IgD-negative memory B cell (primary cell): ENCODE measurements around the gene SGCD. TPM values are rescaled to one million over a fixed set of nuclear protein-coding genes. Genes with fewer than 3 reads are reported as not detected.

ENCODE experiments used
- H3K27ac Mint-ChIP-seq, 3 donors: one replicate each; pipeline ENCODE4 v1.8.0; 2020 to 2022; ENCODE audit warnings: mild to moderate bottlenecking in 3 of 3, mixed read lengths in 3 of 3, moderate library complexity in 1 of 3
- H3K27me3 Mint-ChIP-seq: one replicate; pipeline ENCODE4 v1.8.0; 2021; ENCODE audit warnings: mixed read lengths
- H3K36me3 Mint-ChIP-seq: one replicate; pipeline ENCODE4 v1.8.0; 2020; ENCODE audit warnings: mild to moderate bottlenecking, mixed read lengths
- H3K4me1 Mint-ChIP-seq, 3 donors: one replicate each; pipeline ENCODE4 v1.8.0; 2020 to 2022; ENCODE audit warnings: mixed read lengths in 3 of 3, mild to moderate bottlenecking in 1 of 3
- H3K4me3 Mint-ChIP-seq, 4 donors: one replicate each; pipeline ENCODE4 v1.8.0; 2020 to 2022; ENCODE audit warnings: mild to moderate bottlenecking in 4 of 4, mixed read lengths in 4 of 4, moderate library complexity in 3 of 4
- H3K9me3 Mint-ChIP-seq, 3 donors: one replicate each; pipeline ENCODE4 v1.8.0; 2020 to 2021; ENCODE audit warnings: mixed read lengths in 3 of 3, mild to moderate bottlenecking in 1 of 3
- polyA plus RNA-seq: library from polyadenylated mRNA; unstranded; fragments of 300-500 nt; fragmentation: Illumina TruSeq; gene quantifications from one replicate; pipeline ENCODE4 v1.2.3, GENCODE V29; 2021

Gene SGCD
- polyA plus RNA-seq, 1 donor from 2014 or later = not detected

GRCh38 chr5:156778752-156779151 is 451.8 kb downstream of the SGCD start:
- H3K9me3 Mint-ChIP-seq = peaks cover 0 to 2% (median 0%) of the 10 kb centered on the region in 3 donors
- H3K36me3 Mint-ChIP-seq = no peaks in the 10 kb centered on the region
- H3K27me3 Mint-ChIP-seq = peaks cover 12% of the 10 kb centered on the region
- no peak overlapping the region for H3K4me3 Mint-ChIP-seq
- no peaks in the 10 kb centered on the region for H3K4me1 Mint-ChIP-seq
- H3K27ac Mint-ChIP-seq = no peak overlapping the region

- Mint-ChIP-seq H3K4me1 (no peaks in the 10 kb centered on the region), H3K36me3 (peaks cover 2% of the 10 kb centered on the region), H3K9me3 (peaks cover 0 to 5% (median 2%) of the 10 kb centered on the region in 3 donors), H3K4me3 (no peak overlapping the region), H3K27me3 (peaks cover 12% of the 10 kb centered on the region), H3K27ac (no peak overlapping the region)
Measured at GRCh38 chr5:156779436-156779835, 452.5 kb downstream of the SGCD start.

DNA sequence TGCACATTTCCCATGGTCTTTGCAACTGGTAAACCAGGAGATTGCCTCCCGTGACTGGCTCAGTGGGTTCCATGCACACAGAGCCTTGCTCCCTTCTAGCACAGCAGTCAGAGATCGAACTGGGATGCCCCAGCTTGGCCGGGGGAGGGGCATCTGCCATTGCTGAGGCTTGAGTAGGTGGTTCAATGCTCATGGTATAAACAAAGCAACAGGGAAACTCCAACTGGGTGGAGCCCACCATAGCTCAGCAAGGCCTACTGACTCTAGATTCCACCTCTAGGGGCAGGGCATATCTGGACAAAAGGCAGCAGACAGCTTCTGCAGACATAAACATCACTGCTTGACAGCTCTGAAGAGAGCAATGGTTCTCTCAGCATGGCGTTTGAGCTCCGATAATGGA is 456.1 kb downstream of the SGCD start:
- H3K9me3 Mint-ChIP-seq = peaks cover 0 to 12% (median 5%) of the 10 kb centered on the region in 3 donors
- no peak overlapping the region for H3K27ac Mint-ChIP-seq
- H3K36me3 Mint-ChIP-seq = peaks cover 5% of the 10 kb centered on the region
- no peak overlapping the region for H3K4me3 Mint-ChIP-seq
- H3K4me1 Mint-ChIP-seq = no peaks in the 10 kb centered on the region
- H3K27me3 Mint-ChIP-seq = peaks cover 10% of the 10 kb centered on the region

- Mint-ChIP-seq H3K9me3 (peaks cover 0 to 9% (median 0%) of the 10 kb centered on the region in 3 donors), H3K27ac (no peak overlapping the region), H3K4me3 (no peak overlapping the region), H3K4me1 (peaks cover 0 to 3% (median 0%) of the 10 kb centered on the region in 3 donors), H3K27me3 (peaks cover 2% of the 10 kb centered on the region), H3K36me3 (no peaks in the 10 kb centered on the region)
Measured at GRCh38 chr5:156794687-156795086, 467.7 kb downstream of the SGCD start.

DNA sequence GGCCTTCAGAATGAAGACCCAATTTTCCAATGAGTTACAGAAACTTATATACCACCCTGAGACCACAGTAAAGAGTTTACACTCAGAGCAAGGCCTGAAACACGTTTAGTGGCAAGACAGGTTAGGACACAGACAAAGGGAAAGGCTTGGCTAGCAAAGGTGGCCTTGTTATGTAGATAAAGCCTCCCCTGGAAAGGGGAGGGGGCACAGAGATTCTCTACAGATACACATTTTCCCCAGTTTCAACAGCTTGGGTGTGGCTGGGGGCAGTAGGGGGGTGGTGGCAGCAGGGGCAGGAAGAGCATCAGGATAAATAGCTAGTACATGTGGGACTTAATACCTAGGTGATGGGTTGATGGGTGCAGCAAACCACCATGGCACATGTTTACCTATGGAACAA is 471.2 kb downstream of the SGCD start:
- no peaks in the 10 kb centered on the region for H3K36me3 Mint-ChIP-seq
- H3K27ac Mint-ChIP-seq = no peak overlapping the region
- H3K4me3 Mint-ChIP-seq = no peak overlapping the region
- no peaks in the 10 kb centered on the region for H3K9me3 Mint-ChIP-seq
- peaks cover 2% of the 10 kb centered on the region for H3K27me3 Mint-ChIP-seq
- H3K4me1 Mint-ChIP-seq = peaks cover 0 to 3% (median 0%) of the 10 kb centered on the region in 3 donors

DNA sequence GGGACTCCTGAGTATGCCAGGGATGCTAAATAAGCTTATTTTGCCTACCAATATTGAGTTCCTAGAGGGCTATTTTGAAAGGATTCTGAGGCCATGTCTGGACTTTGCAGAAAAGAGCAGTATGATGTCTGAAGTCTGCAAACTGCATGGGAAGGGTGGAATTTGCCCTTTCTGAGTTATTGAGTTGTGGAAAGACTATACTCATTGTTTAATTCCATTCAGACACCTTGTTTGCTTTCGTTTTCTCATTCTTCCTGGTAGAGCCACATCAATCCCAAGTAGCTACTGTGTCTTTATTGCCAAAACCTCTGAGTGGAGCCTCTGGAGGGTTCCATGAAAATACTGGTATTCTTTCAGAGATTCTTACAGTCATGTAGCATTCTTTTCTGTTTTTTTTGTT is 472.2 kb downstream of the SGCD start:
- Mint-ChIP-seq H3K27me3 (peaks cover 2% of the 10 kb centered on the region), H3K4me1 (peaks cover 0 to 3% (median 0%) of the 10 kb centered on the region in 3 donors), H3K27ac (no peak overlapping the region), H3K4me3 (no peak overlapping the region), H3K36me3 (no peaks in the 10 kb centered on the region), H3K9me3 (no peaks in the 10 kb centered on the region)

GRCh38 chr5:156800929-156801328 is 474.0 kb downstream of the SGCD start:
- H3K27me3 Mint-ChIP-seq = no peaks in the 10 kb centered on the region
- no peak overlapping the region for H3K27ac Mint-ChIP-seq
- no peaks in the 10 kb centered on the region for H3K9me3 Mint-ChIP-seq
- no peaks in the 10 kb centered on the region for H3K4me1 Mint-ChIP-seq
- H3K4me3 Mint-ChIP-seq = no peak overlapping the region
- H3K36me3 Mint-ChIP-seq = no peaks in the 10 kb centered on the region

- H3K9me3 Mint-ChIP-seq = peaks cover 0 to 4% (median 1%) of the 10 kb centered on the region in 3 donors
- H3K27ac Mint-ChIP-seq = no peak overlapping the region
- H3K4me1 Mint-ChIP-seq = no peaks in the 10 kb centered on the region
- no peak overlapping the region for H3K4me3 Mint-ChIP-seq
- H3K36me3 Mint-ChIP-seq = no peaks in the 10 kb centered on the region
- no peaks in the 10 kb centered on the region for H3K27me3 Mint-ChIP-seq
Measured at GRCh38 chr5:156802501-156802900, 475.5 kb downstream of the SGCD start.

DNA sequence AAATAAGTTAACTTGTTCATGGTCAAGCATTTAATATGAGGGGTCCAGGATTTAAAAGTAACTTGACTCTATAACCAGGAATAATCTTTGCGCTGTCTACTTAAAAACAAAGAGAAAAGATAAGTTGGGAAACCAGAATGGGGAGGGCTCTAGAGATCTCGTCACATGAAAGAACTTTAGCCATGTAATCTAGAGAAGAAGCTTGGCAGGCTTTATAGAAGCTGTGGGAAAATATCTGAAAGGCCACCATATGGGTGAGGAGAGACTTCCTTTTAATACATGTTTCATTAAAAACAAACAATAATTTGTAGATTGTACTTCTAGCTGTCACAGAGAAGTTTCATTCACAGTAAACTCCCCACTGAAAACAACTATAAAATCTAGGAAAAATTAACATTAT is 476.4 kb downstream of the SGCD start:
- Mint-ChIP-seq H3K36me3 (no peaks in the 10 kb centered on the region), H3K27ac (no peak overlapping the region), H3K4me3 (no peak overlapping the region), H3K9me3 (peaks cover 0 to 5% (median 1%) of the 10 kb centered on the region in 3 donors), H3K27me3 (no peaks in the 10 kb centered on the region), H3K4me1 (no peaks in the 10 kb centered on the region)

GRCh38 chr5:156812959-156813358 is 486.0 kb downstream of the SGCD start:
- Mint-ChIP-seq H3K4me1 (peaks cover 0 to 2% (median 0%) of the 10 kb centered on the region in 3 donors), H3K36me3 (no peaks in the 10 kb centered on the region), H3K27me3 (no peaks in the 10 kb centered on the region), H3K9me3 (peaks cover 0 to 6% (median 2%) of the 10 kb centered on the region in 3 donors), H3K27ac (no peak overlapping the region), H3K4me3 (no peak overlapping the region)

DNA sequence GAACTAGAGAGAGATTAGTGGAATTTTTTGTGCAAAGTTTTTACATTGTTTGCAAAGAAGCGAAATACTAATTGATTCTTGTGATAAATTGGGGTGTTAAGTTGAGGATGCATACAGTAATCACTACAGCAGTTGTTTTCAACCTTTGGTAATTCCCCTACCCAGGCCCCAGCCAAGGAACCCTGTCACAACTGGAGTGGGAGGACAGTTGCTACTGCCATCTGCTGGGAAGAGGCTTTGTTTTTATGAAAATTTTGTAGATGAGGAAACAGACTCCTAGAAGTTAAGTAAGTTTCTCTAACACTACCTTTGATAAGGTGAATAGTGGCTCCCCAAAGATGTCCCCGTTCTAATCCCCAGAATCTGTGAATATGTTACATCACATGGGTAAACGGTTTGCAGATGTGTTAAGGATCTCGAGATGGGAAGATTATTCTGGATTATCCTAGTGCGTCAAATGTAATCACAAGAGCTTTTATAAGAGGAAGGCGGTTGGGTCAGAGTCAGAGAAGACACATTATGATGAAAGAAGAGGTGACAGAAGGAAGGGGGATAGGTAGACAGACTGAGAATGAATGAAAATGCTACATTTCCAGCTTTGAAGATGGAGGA is 489.1 kb downstream of the SGCD start:
- H3K27ac Mint-ChIP-seq = no peak overlapping the region
- no peaks in the 10 kb centered on the region for H3K9me3 Mint-ChIP-seq
- peaks cover 7% of the 10 kb centered on the region for H3K27me3 Mint-ChIP-seq
- H3K4me3 Mint-ChIP-seq = peak overlapping the region in 1 of 4 donors; percentile 20
- H3K4me1 Mint-ChIP-seq = peaks cover 0 to 2% (median 0%) of the 10 kb centered on the region in 3 donors
- no peaks in the 10 kb centered on the region for H3K36me3 Mint-ChIP-seq
